GM13977 (cell line): ENCODE data around the gene SLC7A7.
"Not testable (repeated sequence)": the region's sequence is repeated elsewhere in the genome, so short reads cannot be mapped to it uniquely, and the experiment has no call there.

Experiments used
- DNase-seq: peaks from one replicate; pipeline ENCODE4 v3.0.0; 2012; ENCODE audit warnings: low spot score
- in situ Hi-C: fragments of 300-500 bp; cut with MboI; formaldehyde crosslinking; loops from one replicate; pipeline ENCODE4 v1.12.0; 2022; ENCODE audit warnings: low sequenced_read_pairs, low pct_unique_long_range_greater_than_20kb, mixed read lengths, inconsistent platforms; ENCODE audit not compliant: unreplicated experiment
- TF ChIP-seq, protein P1 (sequence below): IDR thresholded peaks from 2 replicates; pipeline ENCODE4 v1.5.1; 2012; ENCODE audit warnings: mild to moderate bottlenecking, control low read depth; ENCODE audit not compliant: insufficient read depth; ENCODE audit errors: extremely low read depth, missing control alignments

The SLC7A7 gene

DNA sequence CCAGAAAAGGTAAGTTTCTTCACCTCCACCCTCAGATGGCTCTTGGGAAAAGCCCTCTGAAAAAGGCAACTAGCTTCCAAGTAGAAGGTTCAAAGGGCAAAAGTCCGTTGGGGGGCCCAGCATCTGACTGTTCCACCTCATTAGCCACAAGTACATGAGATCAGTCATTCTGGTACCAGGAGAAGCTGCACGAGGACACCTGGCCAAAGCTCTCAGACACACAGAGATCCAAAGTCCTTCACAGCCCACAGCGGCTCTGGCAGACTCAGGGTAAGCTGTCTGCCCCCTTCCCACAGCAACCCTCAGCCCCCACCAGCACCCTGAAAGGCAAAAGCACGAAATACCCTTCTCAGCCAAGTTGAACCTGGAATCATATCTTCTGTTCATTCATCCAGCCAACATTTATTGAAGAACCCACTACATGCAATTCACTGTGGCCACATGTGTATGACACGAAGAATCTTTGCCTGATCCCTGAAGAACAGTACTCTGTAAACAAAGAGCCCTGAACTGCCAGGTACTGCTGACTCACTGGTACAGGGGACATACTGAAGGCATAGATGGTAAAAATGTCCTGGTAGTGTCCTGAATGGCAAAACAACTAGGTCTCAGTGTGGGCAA is 19.0 kb downstream of the SLC7A7 start:
- in situ Hi-C loops, result no loop called here
- TF ChIP-seq, protein P1, sequence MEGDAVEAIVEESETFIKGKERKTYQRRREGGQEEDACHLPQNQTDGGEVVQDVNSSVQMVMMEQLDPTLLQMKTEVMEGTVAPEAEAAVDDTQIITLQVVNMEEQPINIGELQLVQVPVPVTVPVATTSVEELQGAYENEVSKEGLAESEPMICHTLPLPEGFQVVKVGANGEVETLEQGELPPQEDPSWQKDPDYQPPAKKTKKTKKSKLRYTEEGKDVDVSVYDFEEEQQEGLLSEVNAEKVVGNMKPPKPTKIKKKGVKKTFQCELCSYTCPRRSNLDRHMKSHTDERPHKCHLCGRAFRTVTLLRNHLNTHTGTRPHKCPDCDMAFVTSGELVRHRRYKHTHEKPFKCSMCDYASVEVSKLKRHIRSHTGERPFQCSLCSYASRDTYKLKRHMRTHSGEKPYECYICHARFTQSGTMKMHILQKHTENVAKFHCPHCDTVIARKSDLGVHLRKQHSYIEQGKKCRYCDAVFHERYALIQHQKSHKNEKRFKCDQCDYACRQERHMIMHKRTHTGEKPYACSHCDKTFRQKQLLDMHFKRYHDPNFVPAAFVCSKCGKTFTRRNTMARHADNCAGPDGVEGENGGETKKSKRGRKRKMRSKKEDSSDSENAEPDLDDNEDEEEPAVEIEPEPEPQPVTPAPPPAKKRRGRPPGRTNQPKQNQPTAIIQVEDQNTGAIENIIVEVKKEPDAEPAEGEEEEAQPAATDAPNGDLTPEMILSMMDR, result no peak
- no peak for DNase-seq

DNA sequence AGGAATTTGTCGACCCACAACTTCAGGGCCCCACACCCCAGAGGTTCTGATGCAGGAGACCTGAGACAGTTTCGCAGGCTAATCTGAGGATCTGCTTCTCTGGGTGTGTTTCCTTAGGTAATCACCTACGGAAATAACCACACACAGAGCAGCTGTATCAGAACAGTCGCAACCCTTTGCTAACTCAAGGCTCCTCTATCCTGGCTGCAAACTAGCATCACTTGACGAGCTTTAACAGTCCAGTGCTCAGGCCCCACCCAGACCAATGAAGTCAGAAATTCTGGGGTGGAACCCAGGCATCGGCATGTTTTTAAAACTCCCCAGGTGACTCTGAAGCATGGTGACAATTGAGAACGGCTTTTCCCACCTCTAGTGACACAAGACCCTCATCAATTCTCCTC is 20.7 kb downstream of the SLC7A7 start:
- in situ Hi-C loops, result no loop called here
- TF ChIP-seq, protein P1, result no peak
- peak; percentile 65 for DNase-seq

DNA sequence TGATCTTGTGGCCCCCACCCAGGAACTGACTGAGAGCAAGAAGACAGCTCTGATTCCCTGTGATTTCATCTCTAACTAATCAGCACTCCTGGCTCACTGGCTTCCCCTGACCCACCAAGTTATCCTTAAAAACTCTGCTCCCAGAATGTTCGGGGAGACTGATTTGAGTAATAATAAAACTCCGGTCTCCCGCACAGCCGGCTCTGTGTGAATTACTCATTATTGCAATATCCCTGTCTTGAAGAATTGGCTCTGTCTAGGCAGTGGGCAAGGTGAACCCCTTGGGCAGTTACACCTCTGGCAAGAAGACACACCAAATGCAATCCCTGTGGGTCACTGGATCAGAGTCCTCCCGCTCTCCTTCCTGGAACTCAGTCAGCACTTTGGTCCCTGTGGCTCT is 21.3 kb downstream of the SLC7A7 start:
- in situ Hi-C loops, result no loop called here
- TF ChIP-seq, protein P1, result no peak
- DNase-seq, result no peak

DNA sequence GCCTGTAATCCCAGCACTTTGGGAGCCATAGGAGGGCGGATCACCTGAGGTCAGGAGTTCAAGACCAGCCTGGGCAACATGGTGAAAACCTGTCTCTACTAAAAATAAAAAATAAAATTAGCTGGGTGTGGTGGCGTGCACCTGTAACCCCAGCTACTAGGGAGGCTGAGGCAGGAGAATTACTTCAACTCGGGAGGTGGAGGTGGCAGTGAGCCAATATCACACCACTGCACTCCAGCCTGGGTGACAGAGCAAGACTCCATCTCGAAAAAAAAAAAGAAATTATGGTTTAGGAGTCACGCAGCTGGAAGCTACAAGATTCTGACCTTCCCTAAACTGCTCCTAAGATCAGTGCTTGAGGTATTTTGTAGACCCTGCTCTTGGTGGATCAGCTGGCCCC is 21.7 kb downstream of the SLC7A7 start:
- DNase-seq, in situ Hi-C loops: not testable (repeated sequence)

DNA sequence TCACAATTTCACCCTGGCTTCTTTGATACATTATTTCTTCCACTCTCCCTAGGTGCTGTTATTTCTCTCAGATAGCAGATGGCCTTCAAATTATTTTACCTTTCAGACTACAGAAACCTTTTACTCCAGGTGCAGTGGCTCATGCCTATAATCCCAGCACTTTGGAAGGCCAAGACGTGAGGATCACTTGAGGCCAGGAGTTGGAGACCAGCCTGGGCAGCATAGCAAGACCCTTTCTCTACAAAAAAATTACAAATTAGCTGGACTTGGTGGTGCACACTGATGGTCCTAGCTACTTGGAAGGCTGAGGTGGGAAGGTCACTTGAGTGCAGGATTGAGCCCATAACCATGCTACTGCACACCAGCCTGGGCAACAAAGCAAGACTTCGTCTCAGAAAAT is 23.1 kb downstream of the SLC7A7 start:
- in situ Hi-C loops, result no loop called here
- TF ChIP-seq, protein P1, result no peak
- DNase-seq, result no peak

DNA sequence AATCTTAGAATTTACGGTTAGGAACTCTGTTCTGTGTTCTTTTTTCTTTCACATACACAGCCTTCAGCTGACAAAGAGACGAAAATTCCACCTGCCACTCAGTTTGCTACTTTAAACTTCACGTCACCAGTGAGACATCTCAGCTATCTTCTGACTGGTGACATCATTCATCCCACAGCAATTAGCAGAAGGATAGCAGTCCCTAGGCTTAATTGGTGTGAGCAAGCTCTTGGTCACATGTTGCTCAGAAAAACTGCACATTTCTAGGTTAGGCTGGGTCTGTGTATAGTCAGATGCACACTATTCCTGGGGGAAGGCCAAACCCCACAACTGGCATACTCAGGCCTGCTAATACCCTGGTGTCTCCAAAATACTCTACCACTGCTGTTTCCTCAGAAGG is 23.9 kb downstream of the SLC7A7 start:
- TF ChIP-seq, protein P1, result no peak
- in situ Hi-C loops, result no loop called here
- no peak for DNase-seq

DNA sequence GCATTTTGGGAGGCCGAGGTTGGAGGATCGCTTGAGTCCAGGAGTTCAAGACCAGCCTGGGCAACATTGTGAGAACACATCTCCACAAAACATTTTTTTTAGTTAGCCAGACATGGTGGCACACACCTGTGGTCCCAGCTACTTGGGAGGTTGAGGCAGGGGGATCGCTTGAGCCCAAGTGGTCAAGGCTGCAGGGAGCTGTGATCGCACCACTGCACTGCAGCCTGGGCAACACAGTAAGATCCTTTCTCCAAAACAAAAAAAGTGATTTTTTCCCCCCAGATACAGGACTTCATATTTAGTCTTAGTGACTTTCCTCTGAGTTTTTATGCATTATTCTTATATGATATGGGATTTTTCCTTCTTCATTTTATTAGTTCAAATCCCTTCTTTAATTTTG is 28.6 kb downstream of the SLC7A7 start:
- in situ Hi-C loops, result no loop called here
- TF ChIP-seq, protein P1, result no peak

More for the DNA sequence above, 28.6 kb downstream of the SLC7A7 start:
- no peak for DNase-seq
